ENCODE measurements around the gene AADACL2.

- no peak for TF ChIP-seq POLR2AphosphoS5 (IDR thresholded peaks at IDR 0.05)
- no peak for TF ChIP-seq CTCF (IDR thresholded peaks at IDR 0.05)
- TF ChIP-seq POLR2A (IDR thresholded peaks at IDR 0.05) = no peak
These were observed 58.7 kb downstream of the AADACL2 start for GRCh38 chr3:151792411-151792810.
